Endothelial cell of umbilical vein (primary cell): ENCODE data around the gene ARHGAP21.

Experiments used
- CTCF ChIP-seq, 2 donors: IDR thresholded peaks; 1 replicate in 1 of 2; 2 replicates in 1 of 2; pipeline ENCODE4 v1.5.1; 2011; ENCODE audit warnings: low read length in 2 of 2, mild to moderate bottlenecking in 2 of 2, moderate library complexity in 2 of 2, control low read depth in 1 of 2, inconsistent platforms in 1 of 2, low read depth in 1 of 2; ENCODE audit not compliant: insufficient read depth in 1 of 2; ENCODE audit errors: extremely low read depth in 1 of 2
- EZH2 ChIP-seq: IDR thresholded peaks from 2 replicates; pipeline ENCODE4 v1.6.1; 2012; ENCODE audit warnings: borderline replicate concordance, low read depth, mild to moderate bottlenecking, moderate library complexity, low read length, inconsistent platforms; ENCODE audit not compliant: severe bottlenecking
- JUN ChIP-seq: IDR thresholded peaks from 2 replicates; pipeline ENCODE4 v1.6.1; 2011; ENCODE audit warnings: borderline replicate concordance, low read depth; ENCODE audit not compliant: insufficient read length, insufficient read depth
- MAX ChIP-seq: IDR thresholded peaks from 2 replicates; pipeline ENCODE4 v1.6.1; 2011; ENCODE audit not compliant: insufficient read depth, insufficient read length
- MYC ChIP-seq: IDR thresholded peaks from one replicate; pipeline ENCODE4 v1.6.1; 2011; ENCODE audit warnings: mild to moderate bottlenecking, low read depth, low read length
- POLR2A ChIP-seq: IDR thresholded peaks from 2 replicates; pipeline ENCODE4 v1.6.1; 2012; ENCODE audit warnings: low read depth, mild to moderate bottlenecking, control low read depth, low read length
- POLR2AphosphoS5 ChIP-seq: IDR thresholded peaks from 2 replicates; pipeline ENCODE4 v1.6.1; 2012; ENCODE audit warnings: low read depth, mild to moderate bottlenecking, control low read depth, low read length, moderate library complexity; ENCODE audit not compliant: insufficient read depth

- no peak for TF ChIP-seq POLR2AphosphoS5
- TF ChIP-seq CTCF (IDR thresholded peaks at IDR 0.05; ENCODE audit: extremely low read depth in 1 of 2, insufficient read depth in 1 of 2, low read depth in 1 of 2, low read length in 2 of 2), result no peak
- no peak for TF ChIP-seq POLR2A
- no peak for TF ChIP-seq MAX
- TF ChIP-seq EZH2, result no peak
- no peak for TF ChIP-seq JUN
- TF ChIP-seq MYC, result no peak
These were observed 32.6 kb upstream of the ARHGAP21 start for GRCh38 chr10:24756283-24756682.
